ENCODE data around the gene IFIH1.

DNA sequence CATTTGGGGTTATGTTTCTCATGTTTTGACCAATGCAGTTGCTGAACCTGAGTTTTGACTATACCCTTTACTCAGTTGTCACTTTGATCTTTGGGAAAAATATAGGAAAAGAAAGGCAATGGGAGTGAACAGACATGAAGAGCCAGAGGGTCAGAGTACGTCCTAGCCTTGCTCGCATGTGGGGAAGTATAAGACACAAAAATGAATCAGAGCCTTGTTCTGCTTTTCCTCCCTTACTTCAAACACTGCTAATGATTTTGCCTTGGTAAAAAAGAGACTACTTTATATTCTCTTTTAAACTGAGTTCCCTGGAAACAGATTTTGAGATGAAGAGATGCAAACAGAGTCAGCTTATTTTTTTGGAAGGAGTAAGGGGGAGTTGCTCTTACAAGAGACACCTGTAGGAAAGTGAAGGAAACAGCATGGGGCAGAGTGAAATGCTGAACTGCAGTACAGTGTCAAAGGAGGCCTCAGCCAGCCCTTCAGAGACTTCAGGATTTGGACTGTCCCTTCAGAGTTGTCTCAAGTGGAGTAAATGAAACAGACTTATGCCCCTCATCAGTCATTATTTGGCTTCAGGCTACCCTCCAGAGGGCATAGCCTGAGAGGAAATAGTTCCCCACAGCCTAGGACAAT lies 64.1 kb downstream of the IFIH1 start:
- no peak for TF ChIP-seq POLR2A (IDR thresholded peaks at IDR 0.05; ENCODE audit: control extremely low read depth in 1 of 2, low read depth in 2 of 2, low read length in 2 of 2)
- no peak for TF ChIP-seq TCF12 (IDR thresholded peaks at IDR 0.05; ENCODE audit: low read depth, low read length)
- TF ChIP-seq BACH1 (IDR thresholded peaks at IDR 0.05; ENCODE audit: low read length) = no peak
- no peak for TF ChIP-seq EZH2 (IDR thresholded peaks at IDR 0.05; ENCODE audit: low read depth, low read length, severe bottlenecking)
- no peak for TF ChIP-seq CHD1 (IDR thresholded peaks at IDR 0.05; ENCODE audit: low read depth, low read length)
- TF ChIP-seq RFX5 (IDR thresholded peaks at IDR 0.05; ENCODE audit: borderline replicate concordance, low read depth, low read length) = no peak
- TF ChIP-seq ZNF274 (IDR thresholded peaks at IDR 0.05; ENCODE audit: borderline replicate concordance, extremely low read depth, low read length) = no peak

All from H1 (cell line).